Adrenal gland (tissue), 12 donors: ENCODE results near the gene TEAD3. TPM values are rescaled to one million over a fixed set of nuclear protein-coding genes. Genes with fewer than 3 reads are reported as not detected.
"Not testable (repeated sequence)": the region's sequence is repeated elsewhere in the genome, so short reads cannot be mapped to it uniquely, and the experiment has no call there.

Experiments used
- DNase-seq, 7 donors: peaks; one replicate each; pipeline ENCODE4 v3.0.0-alpha.2; 2019 to 2020
- H3K27ac ChIP-seq, 5 donors: fragments of 200-600 bp; sonication (generic) in 4 of 5; 1 replicate in 3 of 5; 2 replicates in 2 of 5; pipeline versions ENCODE4 v1.5.1 to v1.8.0; 2016 to 2020; ENCODE audit warnings: mild to moderate bottlenecking in 1 of 5
- H3K27me3 ChIP-seq: fragments of 200-600 bp; 2 replicates; pipeline ENCODE4 v1.8.0; 2021
- H3K36me3 ChIP-seq, 2 donors: fragments of 200-600 bp; replicated peaks in 1 of 2; 1 replicate in 1 of 2; 2 replicates in 1 of 2; pipeline versions ENCODE4 v1.5.1 to v1.8.0; 2018 to 2022
- H3K4me1 ChIP-seq, 2 donors: fragments of 200-600 bp; replicated peaks in 1 of 2; 1 replicate in 1 of 2; 2 replicates in 1 of 2; pipeline versions ENCODE4 v1.5.1 to v1.8.0; 2018 to 2021
- H3K4me3 ChIP-seq, 4 donors: fragments of 200-600 bp; sonication (generic) in 3 of 4; one replicate each; pipeline ENCODE4 v1.5.1; 2016 to 2018
- H3K9me3 ChIP-seq, 3 donors: fragments of 200-600 bp; sonication (generic) in 1 of 3; replicated peaks in 1 of 3; 1 replicate in 2 of 3; 2 replicates in 1 of 3; pipeline versions ENCODE4 v1.5.1 to v1.8.0; 2016 to 2021
- CTCF ChIP-seq, 6 experiments: fragments of 450-650 bp in 4 of 6; fragments of 200-600 bp in 2 of 6; sonication (generic) in 1 of 6; IDR thresholded peaks; 1 replicate in 5 of 6; 2 replicates in 1 of 6; pipeline versions ENCODE4 v1.5.1 to v1.8.0; 2016 to 2021; ENCODE audit warnings: antibody characterized with exemption in 6 of 6, mild to moderate bottlenecking in 2 of 6, moderate library complexity in 1 of 6
- POLR2A ChIP-seq, 2 donors: fragments of 450-650 bp; IDR thresholded peaks; one replicate each; pipeline ENCODE4 v1.6.1; 2017; ENCODE audit warnings: antibody characterized with exemption in 2 of 2, mild to moderate bottlenecking in 2 of 2, moderate library complexity in 1 of 2
- WGBS, 4 donors: extraction: QIAGEN DNeasy Blood & Tissue Kit in 2 of 4; methylation state at CpG; one replicate each; pipeline versions ENCODE4 v1.1.5 to v1.1.7; 2013 to 2017; 5-methylcytosine and 5-hydroxymethylcytosine counted together
- intact Hi-C, 2 donors: fragments of 100-400 bp; cut with DNase I; formaldehyde crosslinking; loops; one replicate each; pipeline versions ENCODE4 v1.14.1 to v1.15.0; 2022 to 2023
- polyA plus RNA-seq, 3 donors: library from polyadenylated mRNA; stranded (reverse); fragments of 200-250 nt in 2 of 3; fragments of 350-450 nt in 1 of 3; fragmentation: Illumina TruSeq in 1 of 3; extraction: RNeasy Lipid Tissue Mini Kit (QIAGEN cat#74804) in 1 of 3; gene quantifications; one replicate each; pipeline ENCODE4 v1.2.3, GENCODE V29; 2013 to 2014
- total RNA-seq, 9 donors: library from RNA; depleted of rRNA in 4 of 9; stranded (reverse); fragments of >200 nt in 4 of 9; fragments of 120-200 nt in 1 of 9; fragmentation: NEBNext Ultra II Directional in 1 of 9; extraction: Animal tissue kit (Norgen Biotek cat#: 25700) in 1 of 9; gene quantifications; one replicate each; pipeline versions ENCODE4 v1.1.0 to v1.2.4, GENCODE V29; 2013 to 2023
- donor health status: healthy with polysubstance abuse.
- donor health status: Bipolar disorder and iron deficiency.
- donor health status: DM: yes; HTN: yes; CAD: no.
- donor health status: DM: no; HTN: no; CAD: no.
- donor health status: DM: no; HTN: no; CAD: no.
- donor health status: DM: yes; HTN: yes; CAD: no.

TEAD3 gene
- total and polyA plus RNA-seq, 12 donors: 1.4 to 15.5 (median 8.7) TPM

GRCh38 chr6:35441642-35442041 lies 55.2 kb downstream of the TEAD3 start:
- DNase-seq: no peak
- no peaks in the 10 kb centered on the region for H3K4me1 ChIP-seq
- H3K27me3 ChIP-seq: no peaks in the 10 kb centered on the region
- intact Hi-C loops: no loop called here
- TF ChIP-seq POLR2A (IDR thresholded peaks at IDR 0.05) (no peak), CTCF (IDR thresholded peaks at IDR 0.05) (no peak)
- H3K36me3 ChIP-seq: no peaks in the 10 kb centered on the region
- no peak overlapping the region for H3K4me3 ChIP-seq
- no peaks in the 10 kb centered on the region for H3K9me3 ChIP-seq
- no peak overlapping the region for H3K27ac ChIP-seq
- 89 to 94% (median 90%) methylated on average over 4 of the region's 4 CpGs for WGBS, 4 donors

- Histone ChIP-seq H3K9me3 (no peaks in the 10 kb centered on the region), H3K4me3 (no peak overlapping the region), H3K27me3 (no peaks in the 10 kb centered on the region), H3K4me1 (no peaks in the 10 kb centered on the region), H3K36me3 (no peaks in the 10 kb centered on the region), H3K27ac (no peak overlapping the region)
- WGBS, 4 donors: 74 to 86% (median 78%) methylated on average over 3 of the region's 3 CpGs
- intact Hi-C loops: no loop called here
- DNase-seq: no peak
- TF ChIP-seq POLR2A (IDR thresholded peaks at IDR 0.05) (no peak), CTCF (IDR thresholded peaks at IDR 0.05) (no peak)
Measured at GRCh38 chr6:35441205-35441604, 55.7 kb downstream of the TEAD3 start.

DNA sequence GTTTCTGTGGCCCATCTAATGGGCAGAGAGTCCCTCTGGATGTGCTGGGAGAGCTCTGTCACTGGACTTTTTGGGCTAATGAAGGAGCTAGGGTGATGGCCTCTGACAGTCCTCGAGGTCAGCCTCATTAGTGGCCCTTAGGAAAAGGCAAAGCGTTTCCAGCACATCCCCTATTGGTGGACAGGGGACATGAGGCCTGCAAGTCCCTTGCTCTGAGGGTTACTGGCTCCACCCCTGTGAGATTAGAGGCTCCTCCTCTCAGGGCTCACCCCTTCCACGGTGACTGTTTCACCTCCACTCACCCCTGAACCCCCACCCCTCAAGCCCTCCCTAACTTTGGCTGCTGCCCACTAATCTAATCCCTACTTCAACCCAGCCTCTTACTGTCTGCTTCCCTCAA lies 57.6 kb downstream of the TEAD3 start:
- TF ChIP-seq POLR2A (IDR thresholded peaks at IDR 0.05) (no peak), CTCF (IDR thresholded peaks at IDR 0.05) (no peak)
- Histone ChIP-seq H3K4me1 (no peaks in the 10 kb centered on the region), H3K4me3 (no peak overlapping the region), H3K27me3 (no peaks in the 10 kb centered on the region), H3K9me3 (no peaks in the 10 kb centered on the region), H3K27ac (no peak overlapping the region), H3K36me3 (no peaks in the 10 kb centered on the region)
- 23 to 51% (median 50%) methylated on average over 1 to 3 of the region's 3 CpGs for WGBS, 4 donors
- intact Hi-C loops: no loop called here
- no peak for DNase-seq

GRCh38 chr6:35438378-35439065 lies 58.4 kb downstream of the TEAD3 start:
- intact Hi-C loops, H3K27ac ChIP-seq, H3K36me3 ChIP-seq, H3K4me1 ChIP-seq, H3K27me3 ChIP-seq, DNase-seq, H3K9me3 ChIP-seq, H3K4me3 ChIP-seq: not testable (repeated sequence)
- WGBS, 4 donors: 94 to 97% (median 95%) methylated on average over 6 to 7 of the region's 7 CpGs
